Measurements from ENCODE around the gene NFE2L2. TPM values are rescaled to one million over a fixed set of nuclear protein-coding genes. Genes with fewer than 3 reads are reported as not detected.

The NFE2L2 gene
- total RNA-seq, 4 donors from 2014 or later: 62.0 to 115 (median 72.3) TPM

DNA sequence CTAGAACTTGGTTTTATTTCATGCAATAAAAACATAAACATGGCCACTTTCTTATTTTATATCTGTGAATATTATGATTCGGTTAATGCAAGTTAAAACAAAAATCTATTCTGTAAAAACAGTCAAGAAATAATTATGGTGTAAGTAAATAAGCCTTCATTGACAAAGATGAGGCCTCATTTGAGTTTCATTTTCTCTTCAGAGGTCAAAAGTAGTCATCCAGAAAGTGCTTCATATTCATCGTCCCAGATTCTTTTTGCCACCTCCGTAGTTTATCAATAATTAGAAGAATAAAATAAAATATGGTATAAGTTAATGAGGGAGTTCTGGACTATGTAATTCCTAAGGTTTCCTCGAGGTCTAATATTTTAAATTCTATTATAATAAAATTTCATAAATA lies 71.3 kb downstream of the NFE2L2 start:
- intact Hi-C loops (cut with DNase I): no loop called here
- no peaks in the 10 kb centered on the region for H3K27me3 ChIP-seq
- no peaks in the 10 kb centered on the region for H3K36me3 ChIP-seq
- WGBS: 73% methylated on average over 4 of the region's 4 CpGs
- peaks cover 0 to 31% (median 20%) of the 10 kb centered on the region in 4 donors for H3K4me1 ChIP-seq
- no peak overlapping the region for H3K27ac ChIP-seq (replicated peaks in 1 of 4)
- H3K9me3 ChIP-seq: no peaks in the 10 kb centered on the region
- H3K4me3 ChIP-seq: no peak overlapping the region
- TF ChIP-seq EP300 (IDR thresholded peaks at IDR 0.05) (no peak), POLR2A (IDR thresholded peaks at IDR 0.05; ENCODE audit: low read depth) (no peak), POLR2AphosphoS5 (IDR thresholded peaks at IDR 0.05) (no peak)
- TF ChIP-seq, protein P1, sequence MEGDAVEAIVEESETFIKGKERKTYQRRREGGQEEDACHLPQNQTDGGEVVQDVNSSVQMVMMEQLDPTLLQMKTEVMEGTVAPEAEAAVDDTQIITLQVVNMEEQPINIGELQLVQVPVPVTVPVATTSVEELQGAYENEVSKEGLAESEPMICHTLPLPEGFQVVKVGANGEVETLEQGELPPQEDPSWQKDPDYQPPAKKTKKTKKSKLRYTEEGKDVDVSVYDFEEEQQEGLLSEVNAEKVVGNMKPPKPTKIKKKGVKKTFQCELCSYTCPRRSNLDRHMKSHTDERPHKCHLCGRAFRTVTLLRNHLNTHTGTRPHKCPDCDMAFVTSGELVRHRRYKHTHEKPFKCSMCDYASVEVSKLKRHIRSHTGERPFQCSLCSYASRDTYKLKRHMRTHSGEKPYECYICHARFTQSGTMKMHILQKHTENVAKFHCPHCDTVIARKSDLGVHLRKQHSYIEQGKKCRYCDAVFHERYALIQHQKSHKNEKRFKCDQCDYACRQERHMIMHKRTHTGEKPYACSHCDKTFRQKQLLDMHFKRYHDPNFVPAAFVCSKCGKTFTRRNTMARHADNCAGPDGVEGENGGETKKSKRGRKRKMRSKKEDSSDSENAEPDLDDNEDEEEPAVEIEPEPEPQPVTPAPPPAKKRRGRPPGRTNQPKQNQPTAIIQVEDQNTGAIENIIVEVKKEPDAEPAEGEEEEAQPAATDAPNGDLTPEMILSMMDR (IDR thresholded peaks at IDR 0.05): no peak
- DNase-seq (ENCODE audit: extremely low spot score): no peak

DNA sequence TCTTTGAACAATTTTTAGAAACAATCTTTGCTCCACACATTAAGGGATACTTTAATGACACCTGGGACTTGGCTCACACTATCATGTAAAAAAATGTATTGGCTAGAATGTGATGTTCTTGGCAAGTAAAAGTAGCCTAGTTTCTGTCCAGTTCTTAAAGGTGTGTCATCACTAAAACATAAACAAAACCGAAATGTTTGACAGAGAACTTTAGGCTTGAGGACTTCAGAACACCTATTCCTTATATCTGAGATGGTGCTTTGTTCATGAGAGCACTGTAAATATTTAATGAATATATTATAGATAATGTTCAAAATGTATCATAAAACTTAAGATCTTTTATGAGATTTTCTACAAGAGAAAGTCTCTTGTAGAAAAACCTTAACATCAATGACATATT lies 71.7 kb downstream of the NFE2L2 start:
- WGBS: 37% methylated on average over 1 of the region's 1 CpG
- H3K27ac ChIP-seq (replicated peaks in 1 of 4): peak overlapping the region in 1 of 4 donors; percentile 43
- DNase-seq (ENCODE audit: extremely low spot score): no peak
- H3K9me3 ChIP-seq: no peaks in the 10 kb centered on the region
- no peaks in the 10 kb centered on the region for H3K36me3 ChIP-seq
- TF ChIP-seq POLR2AphosphoS5 (IDR thresholded peaks at IDR 0.05): no peak
- no peak for TF ChIP-seq POLR2A (IDR thresholded peaks at IDR 0.05; ENCODE audit: low read depth)
- TF ChIP-seq, protein P1 (IDR thresholded peaks at IDR 0.05): no peak
- TF ChIP-seq EP300 (IDR thresholded peaks at IDR 0.05): no peak
- intact Hi-C loops (cut with DNase I): no loop called here
- no peaks in the 10 kb centered on the region for H3K27me3 ChIP-seq
- H3K4me3 ChIP-seq: no peak overlapping the region
- peaks cover 0 to 31% (median 20%) of the 10 kb centered on the region in 4 donors for H3K4me1 ChIP-seq

DNA sequence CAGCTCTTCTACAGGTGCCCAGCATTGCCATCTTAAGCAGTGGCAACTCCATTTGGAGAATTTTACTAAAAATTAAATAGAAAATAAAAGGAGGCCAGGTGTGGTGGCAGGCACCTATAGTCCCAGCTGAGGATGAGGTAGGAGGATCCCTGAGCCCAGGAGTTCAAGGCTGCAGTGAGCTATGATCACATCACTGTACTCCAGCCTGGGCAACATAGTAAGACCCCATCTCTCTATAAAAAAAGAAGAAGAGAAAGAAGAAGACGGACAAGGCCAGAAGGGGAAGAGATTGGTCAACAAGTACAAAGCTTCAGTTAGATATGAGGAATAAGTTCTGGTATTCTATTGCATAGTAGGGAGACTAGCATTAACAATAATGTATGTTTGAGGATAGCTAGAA lies 73.6 kb downstream of the NFE2L2 start:
- H3K9me3 ChIP-seq: no peaks in the 10 kb centered on the region
- no peaks in the 10 kb centered on the region for H3K27me3 ChIP-seq
- WGBS: 86% methylated on average over 1 of the region's 1 CpG
- no peak for DNase-seq (ENCODE audit: extremely low spot score)
- no peak overlapping the region for H3K4me3 ChIP-seq
- peaks cover 0 to 31% (median 20%) of the 10 kb centered on the region in 4 donors for H3K4me1 ChIP-seq
- intact Hi-C loops (cut with DNase I): no loop called here
- TF ChIP-seq EP300 (IDR thresholded peaks at IDR 0.05): no peak
- TF ChIP-seq POLR2A (IDR thresholded peaks at IDR 0.05; ENCODE audit: low read depth): no peak
- TF ChIP-seq, protein P1 (IDR thresholded peaks at IDR 0.05): no peak
- no peak for TF ChIP-seq POLR2AphosphoS5 (IDR thresholded peaks at IDR 0.05)
- H3K27ac ChIP-seq (replicated peaks in 1 of 4): no peak overlapping the region
- no peaks in the 10 kb centered on the region for H3K36me3 ChIP-seq

DNA sequence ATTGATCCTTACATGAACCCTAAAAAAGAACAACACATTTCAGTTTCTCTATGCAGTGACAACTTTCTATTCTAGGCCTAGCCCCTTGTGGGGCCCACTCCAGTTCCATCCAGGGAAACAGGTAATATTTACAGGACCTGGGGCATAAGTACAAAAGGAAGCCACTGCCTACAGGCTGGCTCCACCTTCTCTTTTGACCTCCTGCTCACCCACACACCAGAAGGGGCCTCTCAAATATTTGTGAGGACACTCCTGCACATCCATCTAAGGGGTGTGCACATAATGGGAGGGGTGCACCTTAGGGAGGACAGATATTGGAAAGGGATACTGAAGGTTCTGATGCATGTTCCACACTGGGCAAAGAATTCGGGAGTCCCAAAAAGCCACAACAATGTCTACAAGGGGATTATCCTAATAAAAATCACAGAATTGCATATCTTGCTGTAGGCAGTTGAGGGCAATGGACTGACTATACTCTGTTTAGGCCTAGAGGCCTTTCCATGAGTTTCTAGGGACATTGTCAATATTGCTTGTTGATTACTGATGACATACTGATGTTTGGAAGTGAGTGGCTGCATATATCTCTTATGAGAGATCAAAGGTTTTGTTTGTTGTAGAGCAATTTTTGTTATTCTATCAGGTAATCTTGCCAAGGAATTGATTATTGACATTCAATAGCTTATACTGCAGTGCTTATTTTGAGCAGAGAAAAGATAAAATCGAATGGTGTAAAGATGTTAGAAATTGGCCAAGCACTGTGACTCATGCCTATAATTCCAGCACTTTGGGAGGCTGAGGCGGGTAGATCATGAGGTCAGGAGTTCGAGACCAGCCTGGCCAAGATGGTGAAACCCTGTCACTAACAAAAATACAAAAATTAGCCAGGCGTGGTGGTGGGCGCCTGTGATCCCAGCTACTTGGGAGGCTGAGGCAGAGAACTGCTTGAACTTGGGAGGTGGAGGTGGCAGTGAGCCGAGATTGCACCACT lies 75.8 kb downstream of the NFE2L2 start:
- TF ChIP-seq EP300 (IDR thresholded peaks at IDR 0.05) (no peak), POLR2A (IDR thresholded peaks at IDR 0.05; ENCODE audit: low read depth) (no peak), POLR2AphosphoS5 (IDR thresholded peaks at IDR 0.05) (no peak)
- TF ChIP-seq, protein P1 (IDR thresholded peaks at IDR 0.05): no peak
- Histone ChIP-seq H3K4me3 (no peak overlapping the region), H3K27ac (replicated peaks in 1 of 4) (no peak overlapping the region), H3K9me3 (no peaks in the 10 kb centered on the region), H3K36me3 (no peaks in the 10 kb centered on the region), H3K4me1 (peaks cover 0 to 35% (median 18%) of the 10 kb centered on the region in 4 donors), H3K27me3 (no peaks in the 10 kb centered on the region)
- intact Hi-C loops (cut with DNase I): no loop called here
- no peak for DNase-seq (ENCODE audit: extremely low spot score)
- over 99% methylated on average over 7 of the region's 7 CpGs for WGBS

Measured in esophagus muscularis mucosa (tissue), 4 donors.